Gastrocnemius medialis (tissue), 4 donors: ENCODE results near the gene KIF1B.

Source experiments
- POLR2A ChIP-seq, 2 donors: fragments of 450-650 bp; IDR thresholded peaks; one replicate each; pipeline ENCODE4 v1.6.1; 2017; ENCODE audit warnings: antibody characterized with exemption in 2 of 2, mild to moderate bottlenecking in 2 of 2, moderate library complexity in 2 of 2
- TF ChIP-seq, protein P1 (sequence below), 5 experiments: fragments of 450-650 bp in 3 of 5; fragments of 200-600 bp in 2 of 5; sonication (generic) in 2 of 5; IDR thresholded peaks in 4 of 5; conservative IDR thresholded peaks in 1 of 5; 1 replicate in 4 of 5; 2 replicates in 1 of 5; pipeline ENCODE4 v1.5.1; 2016 to 2019; ENCODE audit warnings: antibody characterized with exemption in 5 of 5, mild to moderate bottlenecking in 3 of 5, moderate library complexity in 3 of 5

DNA sequence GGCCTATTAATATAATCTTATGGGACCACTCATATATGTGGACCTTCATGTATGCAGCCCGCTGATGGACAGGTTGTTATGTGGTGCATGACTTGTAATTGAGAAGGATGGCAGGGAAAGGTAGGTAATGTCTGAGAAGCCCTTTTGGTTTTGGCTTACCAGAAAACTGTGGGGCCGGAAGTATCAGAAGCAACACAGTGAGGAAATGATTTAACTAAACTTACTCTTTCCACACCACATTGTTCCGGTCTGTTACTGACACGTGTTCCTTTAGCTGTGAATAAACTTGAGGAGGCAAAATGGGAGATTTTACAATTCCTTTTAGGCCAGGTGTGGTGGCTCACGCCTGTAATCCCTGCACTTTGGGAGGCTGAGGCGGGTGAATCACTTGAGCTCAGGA, 32.4 kb downstream of the KIF1B start:
- TF ChIP-seq, protein P1, sequence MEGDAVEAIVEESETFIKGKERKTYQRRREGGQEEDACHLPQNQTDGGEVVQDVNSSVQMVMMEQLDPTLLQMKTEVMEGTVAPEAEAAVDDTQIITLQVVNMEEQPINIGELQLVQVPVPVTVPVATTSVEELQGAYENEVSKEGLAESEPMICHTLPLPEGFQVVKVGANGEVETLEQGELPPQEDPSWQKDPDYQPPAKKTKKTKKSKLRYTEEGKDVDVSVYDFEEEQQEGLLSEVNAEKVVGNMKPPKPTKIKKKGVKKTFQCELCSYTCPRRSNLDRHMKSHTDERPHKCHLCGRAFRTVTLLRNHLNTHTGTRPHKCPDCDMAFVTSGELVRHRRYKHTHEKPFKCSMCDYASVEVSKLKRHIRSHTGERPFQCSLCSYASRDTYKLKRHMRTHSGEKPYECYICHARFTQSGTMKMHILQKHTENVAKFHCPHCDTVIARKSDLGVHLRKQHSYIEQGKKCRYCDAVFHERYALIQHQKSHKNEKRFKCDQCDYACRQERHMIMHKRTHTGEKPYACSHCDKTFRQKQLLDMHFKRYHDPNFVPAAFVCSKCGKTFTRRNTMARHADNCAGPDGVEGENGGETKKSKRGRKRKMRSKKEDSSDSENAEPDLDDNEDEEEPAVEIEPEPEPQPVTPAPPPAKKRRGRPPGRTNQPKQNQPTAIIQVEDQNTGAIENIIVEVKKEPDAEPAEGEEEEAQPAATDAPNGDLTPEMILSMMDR (IDR thresholded peaks at IDR 0.05 in 4 of 5, conservative IDR thresholded peaks at IDR 0.05 in 1 of 5): no peak
- no peak for TF ChIP-seq POLR2A (IDR thresholded peaks at IDR 0.05)
